IMR-90 (cell line): ENCODE measurements around the gene GCNT2.

ENCODE experiments used
- BHLHE40 ChIP-seq: fragments of 150-350 bp; IDR thresholded peaks from 2 replicates; pipeline ENCODE4 v1.6.1; 2016; ENCODE audit warnings: mild to moderate bottlenecking, low read depth, low read length
- CEBPB ChIP-seq: IDR thresholded peaks from 2 replicates; pipeline ENCODE4 v1.6.1; 2012; ENCODE audit warnings: low read depth, low read length, improper control_type of control experiment
- CHD1 ChIP-seq: IDR thresholded peaks from 2 replicates; pipeline ENCODE4 v1.6.1; 2012; ENCODE audit warnings: low read depth, low read length, improper control_type of control experiment
- CTCF ChIP-seq: conservative IDR thresholded peaks from 2 replicates; pipeline ENCODE4 v1.5.1; 2012; ENCODE audit warnings: mild to moderate bottlenecking, low read depth, low read length, improper control_type of control experiment
- ELK1 ChIP-seq: fragments of 150-350 bp; IDR thresholded peaks from 2 replicates; pipeline ENCODE4 v1.6.1; 2016; ENCODE audit warnings: low read depth, mild to moderate bottlenecking, low read length, moderate library complexity, borderline replicate concordance
- MAFK ChIP-seq: IDR thresholded peaks from 2 replicates; pipeline ENCODE4 v1.6.1; 2012; ENCODE audit warnings: low read depth, low read length, improper control_type of control experiment
- MAZ ChIP-seq: IDR thresholded peaks from 2 replicates; pipeline ENCODE4 v1.6.1; 2012; ENCODE audit warnings: low read depth, mild to moderate bottlenecking, low read length, improper control_type of control experiment, moderate library complexity, borderline replicate concordance
- MXI1 ChIP-seq: IDR thresholded peaks from 2 replicates; pipeline ENCODE4 v1.6.1; 2012; ENCODE audit warnings: low read depth, mild to moderate bottlenecking, low read length, moderate library complexity, borderline replicate concordance
- POLR2A ChIP-seq: IDR thresholded peaks from 2 replicates; pipeline ENCODE4 v1.6.1; 2012; ENCODE audit warnings: mild to moderate bottlenecking, low read depth, low read length
- RAD21 ChIP-seq: IDR thresholded peaks from 2 replicates; pipeline ENCODE4 v1.6.1; 2012; ENCODE audit warnings: low read length, improper control_type of control experiment
- RCOR1 ChIP-seq: IDR thresholded peaks from 2 replicates; pipeline ENCODE4 v1.6.1; 2012; ENCODE audit warnings: mild to moderate bottlenecking, low read length, improper control_type of control experiment; ENCODE audit not compliant: insufficient replicate concordance
- RFX5 ChIP-seq: IDR thresholded peaks from 2 replicates; pipeline ENCODE4 v1.8.0; 2012; ENCODE audit warnings: low read depth, mild to moderate bottlenecking, low read length, moderate library complexity
- SMC3 ChIP-seq: fragments of 150-350 bp; IDR thresholded peaks from 2 replicates; pipeline ENCODE4 v1.6.1; 2016; ENCODE audit warnings: low read depth, mild to moderate bottlenecking, antibody characterized with exemption, low read length, moderate library complexity
- USF2 ChIP-seq: fragments of 150-350 bp; IDR thresholded peaks from 2 replicates; pipeline ENCODE4 v1.6.1; 2017; ENCODE audit warnings: mild to moderate bottlenecking, antibody characterized with exemption, low read length, low read depth

- TF ChIP-seq POLR2A (no peak), CTCF (no peak), RAD21 (no peak), MAZ (no peak), BHLHE40 (no peak), MXI1 (no peak), USF2 (no peak), SMC3 (no peak), ELK1 (no peak), CEBPB (no peak), MAFK (no peak), RFX5 (no peak), CHD1 (no peak), RCOR1 (no peak)
Measured at GRCh38 chr6:10537726-10538125, 16.6 kb downstream of the GCNT2 start.
